GM19351 (cell line): Measurements from ENCODE around the gene RASSF5.

Experiments
- ATAC-seq: cut with Tn5 transposase; IDR thresholded peaks from one replicate; pipeline ENCODE4 v1.9.1; 2021; ENCODE audit warnings: mild to moderate bottlenecking, moderate library complexity; ENCODE audit not compliant: unreplicated experiment

Gene RASSF5

DNA sequence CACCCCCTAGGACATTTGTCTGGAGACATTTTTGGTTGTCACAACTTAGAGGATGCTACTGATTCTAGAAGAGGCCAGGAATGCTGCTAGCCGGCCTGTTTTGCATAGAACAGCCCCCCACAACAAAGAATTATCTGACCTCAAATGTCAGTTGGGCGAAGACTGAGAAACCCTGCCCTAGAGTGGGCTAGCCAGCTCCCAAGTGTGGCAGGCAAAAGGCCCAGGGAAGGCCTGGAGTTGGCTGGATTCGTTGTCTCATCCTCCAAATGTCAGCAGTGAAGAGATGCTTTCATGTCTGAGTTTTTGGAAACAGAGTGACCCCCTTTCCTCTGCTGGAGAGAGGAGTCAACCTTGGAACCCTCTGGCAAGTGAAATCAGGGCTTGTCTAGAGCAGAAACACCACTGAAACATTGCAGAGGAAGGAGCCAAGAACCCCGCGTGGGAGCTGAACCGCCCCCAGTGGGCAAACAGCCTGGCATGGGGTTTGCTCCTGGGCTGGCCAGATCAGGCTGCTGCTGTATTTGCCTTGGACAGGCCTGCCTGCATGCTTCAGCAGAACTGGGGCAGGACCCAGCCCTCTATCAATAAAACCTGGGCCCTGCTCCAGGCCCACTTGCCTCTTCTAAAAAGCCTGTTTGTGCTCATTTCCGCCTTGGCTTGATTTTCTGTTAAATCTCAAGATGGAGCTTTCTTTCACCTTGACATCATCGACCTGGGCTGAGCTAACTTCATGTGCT is 32.9 kb downstream of the RASSF5 start:
- ATAC-seq: no peak

DNA sequence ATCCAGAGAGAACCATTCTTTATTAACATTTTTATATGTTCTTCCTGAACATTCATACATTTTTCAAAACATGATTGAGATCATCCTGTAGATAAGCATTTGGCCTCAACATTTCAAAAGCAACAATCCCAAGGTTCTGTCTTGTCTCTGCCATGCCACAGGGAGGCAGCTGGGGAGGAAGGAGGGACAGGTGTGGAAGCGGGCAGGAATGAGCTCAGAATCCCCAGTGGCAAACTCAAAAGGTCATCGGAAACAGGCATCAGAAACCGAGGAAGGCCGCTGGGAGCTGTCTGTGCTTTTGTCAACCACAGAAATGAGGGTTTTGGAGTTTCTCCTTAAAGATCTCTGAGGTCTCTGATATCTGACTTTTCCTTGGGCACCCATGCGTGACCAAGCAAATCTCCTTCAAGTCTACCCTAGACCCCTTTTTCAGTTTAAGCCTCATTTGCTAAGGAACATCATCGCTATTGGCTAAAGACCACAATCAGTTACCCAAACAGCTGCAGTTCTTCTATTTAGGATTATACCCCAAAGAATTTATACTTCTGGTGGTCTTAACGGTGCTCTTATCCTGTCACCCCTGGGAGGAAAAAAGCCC is 34.0 kb downstream of the RASSF5 start:
- no peak for ATAC-seq

DNA sequence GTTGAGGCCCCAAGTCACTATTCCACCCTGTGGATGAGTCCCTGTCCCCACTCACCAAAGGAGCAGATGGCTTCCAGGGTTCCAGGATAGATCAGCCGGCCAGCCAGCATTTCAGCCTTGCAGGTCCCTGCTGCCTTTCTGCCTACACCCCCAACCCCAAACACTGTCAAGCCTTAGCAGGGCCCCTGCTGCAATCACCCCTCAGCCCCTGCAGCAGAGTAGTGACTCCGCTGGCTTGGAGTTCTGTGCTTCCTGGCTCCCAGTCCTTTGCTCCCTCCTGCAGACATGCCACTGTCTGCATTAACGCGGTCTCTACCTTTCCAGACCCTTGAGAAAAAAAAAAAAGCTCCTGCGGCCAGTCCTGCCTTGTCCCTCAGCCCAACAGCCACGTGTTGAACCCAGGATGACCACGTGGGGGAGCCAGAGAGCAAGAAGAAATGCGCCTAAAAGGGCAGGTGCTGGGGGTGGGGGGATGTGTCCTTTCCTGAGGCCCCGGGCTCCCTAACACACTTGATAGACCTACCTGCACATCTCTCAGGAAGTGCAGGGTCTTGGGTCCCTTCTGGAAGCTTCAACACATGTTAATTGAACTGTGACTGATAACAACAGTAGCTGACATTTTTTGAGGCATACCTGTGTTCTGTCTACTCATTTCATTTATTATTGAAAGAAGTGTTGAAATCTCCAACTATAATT is 37.4 kb downstream of the RASSF5 start:
- ATAC-seq: peak; percentile 57

DNA sequence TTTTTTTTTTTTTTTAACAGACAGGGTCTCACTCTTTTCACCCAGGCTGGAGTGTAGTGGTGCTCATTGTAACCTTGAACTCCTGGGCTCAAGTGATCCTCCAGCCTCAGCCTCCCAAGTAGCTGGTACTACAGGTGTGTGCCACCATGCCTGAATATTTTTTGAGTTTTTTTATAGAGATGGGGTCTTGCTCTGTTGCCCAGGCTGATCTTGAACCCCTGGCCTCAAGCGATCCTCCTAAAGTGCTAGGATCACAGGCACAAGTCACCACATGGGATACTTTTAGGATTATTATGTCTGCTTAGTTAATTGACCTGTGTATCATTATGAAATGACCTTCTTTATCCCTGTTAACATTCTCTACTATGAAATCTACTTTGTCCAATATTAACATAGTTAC is 38.0 kb downstream of the RASSF5 start:
- no peak for ATAC-seq

DNA sequence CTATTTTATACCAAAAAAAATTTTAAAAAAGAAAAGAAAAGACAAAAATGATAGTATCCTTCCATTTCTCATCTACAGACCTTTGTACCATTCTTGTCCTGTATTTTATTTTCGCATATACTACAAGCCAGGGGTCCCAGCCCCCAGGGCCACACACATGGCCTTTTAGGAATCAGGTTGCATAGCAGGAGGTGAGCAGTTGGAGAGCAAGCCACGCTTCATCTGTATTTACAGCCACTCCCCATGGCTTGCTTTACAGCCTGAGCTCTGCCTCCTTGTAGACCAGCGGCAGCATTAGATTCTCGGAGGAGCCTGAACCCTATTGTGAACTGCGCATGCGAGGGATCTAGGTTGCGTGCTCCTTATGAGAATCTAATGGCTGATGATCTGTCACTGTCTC is 39.8 kb downstream of the RASSF5 start:
- no peak for ATAC-seq

DNA sequence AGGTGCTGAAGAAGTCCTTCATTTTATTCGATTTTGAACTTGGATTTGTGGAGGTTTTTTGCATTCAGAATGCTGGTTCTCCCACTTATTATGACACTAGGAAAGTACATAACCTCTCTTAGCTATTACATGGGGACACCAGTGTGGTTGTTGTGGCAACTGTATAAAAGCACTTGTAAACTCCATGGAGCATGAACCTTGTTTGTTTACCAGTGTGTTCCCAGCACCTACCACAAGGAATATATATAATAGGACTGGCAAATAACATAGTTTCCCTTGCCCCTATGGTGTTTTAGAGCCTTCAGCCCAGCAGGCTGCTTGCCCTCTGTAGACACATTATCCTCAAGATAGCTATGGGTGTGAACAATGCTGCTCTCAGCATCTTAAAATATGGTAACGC is 43.1 kb downstream of the RASSF5 start:
- no peak for ATAC-seq

DNA sequence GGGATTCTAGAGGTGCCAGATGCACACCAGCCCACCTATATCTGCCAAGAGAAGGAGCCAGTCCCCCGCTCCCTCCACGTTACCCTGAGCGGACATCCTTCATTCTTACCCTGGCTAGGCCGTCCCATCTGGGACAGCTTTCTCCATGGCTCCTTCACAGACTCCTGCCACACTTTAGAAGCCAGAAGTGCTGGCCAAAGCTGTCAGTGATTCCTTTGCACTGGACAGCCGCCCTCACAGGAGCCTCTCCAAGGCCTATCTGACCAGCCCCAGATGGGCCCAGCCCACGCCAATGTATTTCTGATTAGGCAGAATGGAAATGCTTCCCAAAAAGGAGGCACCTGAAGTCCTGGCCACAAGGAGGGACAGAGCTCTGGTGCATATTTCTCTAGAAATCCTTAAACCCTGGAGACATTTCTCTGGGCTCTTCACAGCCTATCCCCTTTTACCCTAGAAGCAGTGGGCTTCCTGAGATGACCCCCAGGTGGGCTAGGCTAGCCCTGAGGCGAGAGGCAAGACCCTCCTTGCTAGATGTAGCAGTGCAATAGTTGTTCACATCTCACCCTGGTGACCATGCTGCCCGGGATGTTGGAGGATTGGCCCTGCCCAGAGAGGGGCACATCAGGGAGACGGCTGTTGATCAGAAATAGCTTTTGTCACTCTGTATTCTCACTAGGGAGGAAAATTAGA is 44.1 kb downstream of the RASSF5 start:
- no peak for ATAC-seq

DNA sequence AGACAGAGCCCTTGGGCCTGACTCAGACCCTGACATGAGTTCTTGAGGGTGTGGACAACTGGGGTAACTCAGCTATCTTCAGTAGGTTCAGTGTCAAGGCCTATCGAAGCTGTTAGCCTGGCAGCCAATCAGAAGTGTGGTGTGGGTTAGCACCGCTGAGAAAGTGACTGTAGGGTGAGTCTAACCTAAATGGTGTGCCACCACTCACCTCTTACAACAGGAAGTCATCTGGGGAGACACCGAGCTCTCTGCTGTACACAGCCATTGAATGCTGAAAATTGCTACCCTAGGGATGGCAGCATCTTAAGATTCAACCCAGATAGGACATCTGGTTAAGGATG is 44.6 kb downstream of the RASSF5 start:
- ATAC-seq: no peak

DNA sequence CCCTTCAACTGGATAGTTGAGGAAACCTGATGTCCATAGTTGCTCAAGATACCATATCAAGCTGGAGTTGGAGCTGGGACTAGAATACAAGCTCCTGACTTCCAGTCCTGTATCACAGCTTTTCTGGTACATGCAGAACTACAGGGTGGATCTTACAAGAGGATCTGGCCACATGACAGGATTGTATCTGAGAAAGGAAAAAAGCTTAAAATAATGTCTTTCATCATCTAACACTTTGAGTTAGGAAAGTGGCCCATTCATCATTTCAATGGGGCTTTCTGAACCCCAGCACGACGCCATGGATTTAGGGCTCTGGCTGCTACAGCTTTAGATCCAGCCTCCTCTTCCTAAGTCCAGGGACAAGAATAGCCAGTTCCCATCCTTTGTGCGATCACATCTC is 46.9 kb downstream of the RASSF5 start:
- no peak for ATAC-seq

DNA sequence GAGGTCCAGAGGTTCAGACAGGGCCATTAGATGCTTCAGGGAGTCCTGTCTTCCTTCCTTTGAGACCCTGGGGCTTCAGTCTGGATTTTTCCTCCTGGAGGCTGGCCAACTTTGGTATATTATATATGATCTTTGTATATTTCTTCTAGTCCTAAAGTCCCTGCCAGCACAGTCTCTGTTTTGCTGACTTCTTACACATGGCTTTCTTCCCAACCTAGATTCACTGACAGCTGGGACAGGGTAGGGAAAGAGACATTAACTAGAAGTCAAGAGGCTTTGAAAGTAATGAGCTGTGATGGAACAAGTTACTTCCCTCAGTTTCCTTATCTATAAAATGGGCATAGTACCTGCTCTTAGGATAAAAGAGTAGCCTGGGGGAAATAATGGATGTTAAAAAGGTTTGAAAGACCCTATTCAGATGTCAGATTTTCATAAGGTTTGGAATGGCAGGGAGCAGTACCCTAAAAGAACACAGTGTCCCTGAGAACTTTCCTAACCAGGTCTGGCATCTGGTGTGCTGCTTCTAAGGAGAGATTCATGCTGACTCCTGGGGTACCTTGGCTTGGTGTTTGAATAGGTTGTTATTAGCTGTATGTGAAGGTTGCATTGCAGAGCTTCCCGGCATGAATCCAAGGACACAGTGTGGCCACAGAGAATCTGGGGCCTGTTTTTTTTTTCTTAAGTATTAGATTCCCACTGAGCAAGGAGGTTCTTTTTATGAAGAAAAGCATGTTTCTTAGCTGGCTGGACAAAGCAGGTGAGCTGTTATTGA is 47.6 kb downstream of the RASSF5 start:
- no peak for ATAC-seq

DNA sequence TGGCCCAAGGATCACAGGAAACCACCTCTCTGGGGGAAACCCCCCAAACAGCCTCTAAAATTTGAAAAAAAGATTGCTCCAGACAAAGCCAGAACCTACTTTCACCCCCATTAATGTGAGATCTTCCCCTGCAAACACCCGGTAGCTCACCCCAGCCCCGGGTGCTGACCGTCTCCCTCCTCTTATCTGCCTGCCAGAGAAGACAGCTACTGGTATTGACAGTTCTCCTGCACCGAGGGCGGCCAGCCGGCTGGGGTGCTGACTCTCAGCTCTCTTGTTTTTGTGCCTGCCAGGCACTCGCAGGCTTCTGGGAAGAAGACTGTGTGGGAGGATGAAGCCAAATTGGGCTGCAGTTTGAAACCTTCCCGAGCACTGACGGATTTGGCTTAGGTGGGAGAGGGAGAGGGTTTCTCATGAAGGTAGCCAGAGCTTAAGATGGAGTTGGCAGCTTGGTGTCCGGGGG is 48.2 kb downstream of the RASSF5 start:
- ATAC-seq: no peak

DNA sequence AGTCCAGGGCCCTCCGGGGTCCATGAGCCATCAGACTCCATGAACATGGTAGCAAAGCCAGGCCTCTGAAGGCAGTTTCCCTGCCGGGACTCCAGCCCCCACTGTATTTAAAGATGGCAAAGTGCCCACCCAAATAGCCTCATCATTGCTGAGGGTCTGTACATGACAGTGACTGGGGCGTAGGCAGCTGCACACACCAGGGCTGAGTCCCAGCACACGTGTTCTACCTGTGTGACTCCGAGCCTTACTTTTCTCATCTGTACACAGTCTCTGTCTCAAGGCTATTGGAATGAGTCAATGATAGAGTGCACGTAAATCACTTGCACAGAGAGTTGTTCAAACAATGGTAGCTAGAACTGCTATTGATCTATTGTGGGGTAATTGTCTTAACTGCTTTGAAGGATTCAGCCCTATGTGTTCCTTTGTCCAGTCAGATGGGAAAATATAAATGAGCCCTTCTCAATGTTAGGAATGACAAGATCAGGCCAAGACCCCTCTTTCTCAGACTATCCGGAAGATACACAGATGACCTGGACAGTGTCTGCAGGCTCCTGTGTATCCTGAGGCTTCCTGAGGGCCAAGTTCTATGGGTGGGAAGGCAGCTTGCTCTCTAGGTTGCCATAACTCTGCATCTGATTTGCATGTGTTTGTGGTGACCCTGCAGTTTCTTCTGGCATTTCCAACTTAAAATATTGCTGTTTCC is 48.9 kb downstream of the RASSF5 start:
- peak; percentile 34 for ATAC-seq

DNA sequence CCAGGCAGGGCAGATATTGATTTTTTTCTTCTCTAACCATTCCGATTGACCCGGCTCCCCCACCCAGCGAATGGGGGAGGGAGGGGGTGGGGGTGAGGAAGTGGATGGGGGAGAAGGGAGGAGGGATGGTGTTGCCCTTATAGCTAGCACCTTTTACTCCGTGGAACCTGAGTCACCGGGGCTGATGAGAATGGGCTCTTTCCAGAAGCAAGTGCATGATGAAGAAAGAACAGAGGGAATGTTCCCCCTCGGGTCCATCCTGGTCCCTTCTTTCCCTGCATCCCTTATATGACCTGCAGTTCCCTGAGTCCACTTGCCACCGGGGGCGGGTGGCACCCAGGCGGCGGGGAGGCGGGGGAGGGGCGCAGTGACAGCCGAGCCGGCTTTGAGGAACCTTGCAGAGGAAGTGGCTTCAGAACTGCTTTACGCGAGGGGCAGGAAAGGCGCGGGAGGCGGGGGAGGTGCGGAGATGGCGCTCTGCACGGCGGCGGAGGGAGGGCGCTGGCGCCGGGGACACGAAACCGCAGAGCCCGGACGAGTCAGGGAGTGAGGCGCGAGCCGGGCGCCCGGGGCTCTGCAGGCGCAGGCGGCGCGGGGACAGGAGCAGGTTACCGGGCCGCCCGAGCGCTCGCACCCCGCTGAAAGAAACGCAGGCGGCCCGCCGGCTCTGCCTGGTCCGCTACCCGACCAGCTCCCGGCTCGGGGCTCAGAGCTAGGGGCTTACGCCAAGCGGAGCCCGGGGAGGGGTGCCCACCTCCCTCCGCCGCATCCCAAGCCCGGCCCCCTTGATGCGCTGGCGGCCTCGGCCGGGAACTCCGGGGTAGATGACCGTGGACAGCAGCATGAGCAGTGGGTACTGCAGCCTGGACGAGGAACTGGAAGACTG is 49.7 kb downstream of the RASSF5 start:
- peak; percentile 51 for ATAC-seq

DNA sequence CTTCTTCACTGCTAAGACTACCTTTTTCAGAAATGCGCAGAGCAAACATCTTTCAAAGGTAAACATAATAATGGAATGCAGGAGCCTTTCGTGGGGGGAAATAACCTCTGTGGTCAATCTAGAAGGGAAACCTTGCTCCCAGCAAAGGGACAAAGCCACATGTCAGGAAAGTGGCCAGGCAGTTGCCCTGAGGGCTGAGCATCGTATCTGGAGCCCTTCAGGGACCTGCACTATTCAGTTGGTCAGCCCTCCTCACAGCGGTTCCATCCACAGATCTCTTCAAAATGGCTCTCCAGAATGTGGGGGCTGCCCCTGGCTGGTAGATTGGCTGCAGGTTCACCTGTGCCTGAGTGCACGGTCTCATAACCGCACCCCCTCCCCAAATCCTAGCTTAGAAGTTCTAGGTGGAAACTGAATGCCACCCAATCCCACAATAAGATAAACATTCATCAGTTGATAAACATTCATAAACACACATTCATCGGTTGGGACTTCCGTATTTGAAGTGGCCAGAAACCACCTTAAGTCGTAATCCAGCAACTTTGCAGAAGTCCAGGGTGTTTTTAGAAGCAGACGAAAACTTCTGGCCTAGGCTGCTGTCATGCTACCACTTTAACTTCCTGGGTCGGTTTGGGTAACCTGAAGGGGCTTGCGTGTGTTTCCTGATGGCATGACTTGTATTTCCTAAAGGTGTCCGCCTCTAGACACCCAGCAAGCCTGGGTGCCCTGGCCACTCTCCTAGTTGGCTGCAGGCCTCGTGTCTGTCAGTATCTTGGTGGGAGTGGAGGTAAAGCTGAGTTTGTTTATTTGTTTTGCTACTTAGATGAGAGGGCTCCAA is 50.5 kb downstream of the RASSF5 start:
- ATAC-seq: no peak

DNA sequence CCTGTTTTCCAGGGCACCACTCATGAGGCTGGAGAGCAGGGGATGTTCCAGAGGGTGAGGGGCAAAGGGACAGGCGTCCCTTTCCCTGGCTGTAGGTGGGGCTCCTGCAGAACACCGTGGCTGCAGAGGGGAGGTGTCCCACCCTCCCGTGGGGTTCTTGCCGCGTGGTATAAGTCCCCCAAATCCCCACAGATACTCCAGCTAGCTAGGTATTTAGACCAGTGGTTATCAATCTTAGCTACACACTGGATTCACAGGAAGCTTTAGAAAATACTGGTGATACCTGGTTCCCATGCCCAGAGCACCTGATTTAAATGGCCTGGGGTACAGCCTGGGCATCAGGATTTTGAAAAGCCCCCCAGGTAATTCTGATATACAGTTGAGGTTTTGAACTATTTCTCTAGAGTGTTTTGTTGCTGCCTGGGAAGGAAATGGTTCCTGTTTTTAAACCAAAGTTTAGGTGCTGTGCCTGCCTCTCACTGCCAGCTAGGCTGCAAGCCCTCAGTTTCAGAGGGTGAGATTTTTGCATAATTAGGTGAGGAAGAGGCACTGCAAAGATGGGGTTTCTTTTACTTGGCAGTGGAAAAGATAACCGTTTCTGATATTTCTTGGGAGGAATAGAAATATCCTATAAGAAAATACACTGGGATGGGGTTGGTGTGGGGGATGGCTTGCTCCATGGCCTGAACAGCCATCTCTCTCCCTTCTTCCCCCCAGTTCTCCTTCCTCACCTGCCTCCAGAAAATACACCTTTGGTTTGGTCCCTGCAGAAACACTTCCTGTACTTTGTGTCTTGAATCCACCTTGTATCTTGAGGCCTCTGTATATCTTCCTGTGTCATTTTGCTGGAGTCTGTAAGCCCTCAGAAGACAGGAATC is 51.7 kb downstream of the RASSF5 start:
- ATAC-seq: no peak

DNA sequence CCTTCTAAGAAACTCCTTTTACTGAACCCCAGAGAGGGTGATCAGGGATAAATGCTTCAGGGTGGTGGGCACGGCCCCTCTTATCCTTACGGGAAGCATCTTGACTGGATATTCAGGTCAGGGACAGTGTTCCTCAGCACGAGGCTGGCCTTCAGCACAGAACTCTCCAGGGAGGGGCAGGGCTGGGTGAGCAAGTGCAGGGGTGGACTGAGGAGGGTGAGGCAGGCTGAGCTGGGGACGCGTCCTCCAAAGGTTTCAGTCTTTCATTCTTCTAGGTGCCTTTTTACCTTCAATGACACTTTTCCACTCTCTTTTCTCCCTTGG is 52.3 kb downstream of the RASSF5 start:
- ATAC-seq: no peak

DNA sequence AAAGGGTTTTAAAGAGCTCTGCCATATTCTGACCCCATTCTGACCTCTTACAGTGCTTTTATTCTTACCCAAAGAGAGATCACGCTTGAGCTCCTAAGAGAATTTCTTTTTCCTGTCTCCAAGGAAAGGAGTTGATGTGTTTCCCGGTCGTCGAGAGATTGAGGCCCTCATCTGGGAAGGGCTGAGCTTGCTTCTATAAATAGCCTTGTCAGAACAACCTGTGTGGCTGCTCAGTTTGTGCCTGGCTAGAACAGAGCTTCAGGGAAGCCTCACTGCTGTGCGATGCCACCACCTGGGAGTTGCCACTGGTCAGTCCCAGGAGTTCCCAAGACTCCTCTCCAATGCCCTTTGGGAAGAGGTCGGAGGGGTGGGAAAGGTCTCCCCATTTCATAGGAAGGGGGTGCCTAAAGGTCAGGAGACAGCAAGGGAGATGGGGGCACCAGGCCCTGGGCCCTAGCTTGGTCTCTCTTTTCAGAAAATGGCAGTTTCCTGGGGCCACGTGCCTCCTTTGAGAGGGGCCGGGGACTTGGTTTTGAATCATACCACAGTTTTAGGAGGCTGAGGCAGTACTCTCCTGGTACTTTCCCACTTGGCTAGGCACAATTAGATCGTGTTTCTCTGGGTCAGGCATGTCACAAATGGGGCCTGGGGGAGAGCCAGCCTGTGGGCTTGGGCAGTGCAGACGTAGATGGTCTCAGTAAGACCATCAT is 52.8 kb downstream of the RASSF5 start:
- ATAC-seq: no peak
